GM19372 (cell line): ENCODE measurements around the gene LZTR1.
"Not testable (repeated sequence)": the region's sequence is repeated elsewhere in the genome, so short reads cannot be mapped to it uniquely, and the experiment has no call there.

Experiments
- ATAC-seq: cut with Tn5 transposase; IDR thresholded peaks from one replicate; pipeline ENCODE4 v1.9.1; 2021; ENCODE audit warnings: mild to moderate bottlenecking, low read depth, moderate library complexity; ENCODE audit not compliant: unreplicated experiment

LZTR1 gene

DNA sequence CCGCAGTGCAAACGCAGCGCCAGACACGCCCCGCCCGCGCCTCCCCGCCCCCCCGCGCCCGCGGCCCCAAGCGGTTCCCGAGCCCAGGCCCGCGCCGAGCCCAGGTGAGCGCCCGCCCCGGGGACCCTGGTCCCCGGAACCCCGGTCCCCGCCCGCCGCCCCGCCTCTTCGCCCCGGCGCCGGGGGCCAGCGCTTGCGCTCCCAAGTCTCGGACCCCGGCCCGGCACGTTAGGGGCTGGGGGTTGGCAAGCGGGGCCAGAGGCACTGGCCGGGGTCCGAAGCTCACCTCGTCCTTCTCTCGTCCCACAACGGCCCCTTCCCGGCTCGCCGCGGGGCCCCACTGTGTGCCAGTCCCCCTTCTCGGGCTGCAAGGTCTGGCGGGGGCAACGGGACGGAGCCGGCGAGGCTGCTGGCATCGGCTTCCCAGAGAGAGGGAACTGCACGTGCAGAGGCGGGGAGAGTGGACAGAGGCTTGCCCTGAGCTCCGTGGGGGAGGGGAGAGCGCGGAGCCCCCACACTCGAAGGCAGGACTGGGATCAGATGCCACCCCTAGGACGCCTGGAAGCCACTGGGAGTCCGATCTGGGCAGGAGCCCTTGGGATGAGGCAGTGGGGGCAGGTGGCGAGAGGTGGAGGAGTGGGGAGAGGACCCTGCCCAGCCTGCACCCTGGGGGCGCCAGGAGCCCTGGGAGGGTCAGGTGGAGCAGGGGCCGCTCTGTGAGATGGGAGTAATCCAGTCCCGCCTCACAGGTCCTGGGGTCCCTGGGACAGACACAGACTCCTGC, 16.8 kb upstream of the LZTR1 start:
- ATAC-seq, result no peak

DNA sequence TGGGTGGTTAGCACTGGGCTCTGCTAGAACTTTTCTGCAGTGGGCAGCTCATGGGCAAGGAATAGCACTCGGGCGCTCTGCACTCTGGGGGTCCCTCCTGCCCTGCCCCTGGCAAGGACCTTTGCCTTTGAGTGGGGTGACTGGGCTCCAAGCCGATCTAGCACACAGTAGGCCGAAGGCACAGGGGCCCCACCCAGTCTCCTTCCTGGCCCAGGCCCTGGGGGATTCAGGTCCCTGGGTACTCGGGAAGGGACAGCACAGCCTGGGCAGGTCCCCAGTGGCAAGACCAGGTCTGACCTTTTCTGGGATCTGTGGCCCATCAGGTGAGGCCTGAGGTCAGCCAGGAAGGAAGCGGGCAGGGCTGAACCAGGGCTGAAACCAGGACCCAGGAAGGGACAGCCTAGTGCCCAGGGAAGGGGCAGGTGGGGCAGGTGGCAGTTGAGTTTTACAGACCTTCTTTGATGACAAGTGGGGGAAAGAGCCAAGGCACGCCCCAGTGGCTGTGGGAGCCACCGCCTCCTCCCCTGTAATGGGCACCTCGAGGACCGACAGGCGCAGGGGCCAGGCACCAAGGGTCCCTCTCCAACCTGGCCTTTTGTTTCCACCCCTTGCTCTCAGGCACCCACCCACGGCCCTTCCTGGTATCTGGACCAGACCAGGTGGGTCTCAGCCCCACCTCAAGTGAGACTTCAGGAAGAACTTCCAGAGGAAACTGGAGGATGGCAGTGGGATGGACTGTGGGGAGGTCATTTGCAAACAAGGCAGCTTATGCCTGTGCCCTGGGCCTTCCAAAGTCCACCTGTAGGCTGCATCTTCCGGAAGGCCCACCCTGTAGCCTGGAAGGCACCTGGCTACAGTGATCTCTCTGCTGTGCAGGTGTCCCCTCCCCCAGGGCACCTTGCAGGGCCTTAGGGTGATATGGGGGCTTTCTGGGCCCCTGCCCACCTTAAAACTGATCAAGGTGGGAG, 15.9 kb upstream of the LZTR1 start:
- no peak for ATAC-seq

DNA sequence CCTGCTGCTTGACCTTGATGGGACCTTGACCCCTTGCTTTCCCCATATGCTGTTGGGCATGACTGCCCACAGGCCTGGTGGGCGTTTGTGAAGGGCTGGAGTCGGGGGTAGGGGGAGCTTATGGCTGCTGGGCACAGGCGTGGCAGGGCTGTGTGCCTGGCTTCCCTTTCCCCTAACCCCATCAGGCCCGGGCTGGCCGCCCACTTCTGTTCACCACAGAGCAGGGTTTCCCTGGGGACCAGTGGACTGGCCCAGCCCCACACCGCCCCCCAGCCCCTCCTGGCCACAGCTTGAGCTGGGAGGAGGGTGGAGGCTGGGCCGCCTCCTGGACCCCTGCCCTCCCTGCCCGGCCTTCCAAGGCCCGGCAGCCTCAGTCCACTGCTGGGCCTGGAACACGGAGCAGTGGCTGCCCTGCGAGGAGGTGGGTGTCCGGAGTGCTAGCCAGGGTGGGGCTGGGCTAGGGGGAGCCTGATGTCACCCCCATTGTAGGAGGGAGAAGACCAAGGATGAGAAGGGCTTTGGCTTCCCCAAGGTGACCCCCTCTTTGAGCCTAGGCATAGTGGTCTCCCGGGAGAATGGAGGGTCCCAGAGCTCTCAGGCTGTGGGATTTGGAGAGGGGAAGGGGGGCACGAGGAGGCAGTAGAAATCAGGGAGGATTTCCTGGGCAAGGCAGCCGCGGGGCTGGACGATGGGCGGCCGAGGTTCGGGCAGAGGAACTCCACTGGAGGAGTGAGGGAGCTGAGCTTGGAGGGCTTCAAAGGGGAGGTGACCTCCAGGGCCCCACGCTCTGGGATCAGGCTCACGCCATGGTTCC, 15.0 kb upstream of the LZTR1 start, which contains the start of gene AIFM3:
TSS of gene AIFM3 (plus strand) at position 373 of the 814 bp plus-strand sequence. CDS start 690 bp downstream, outside the sequence.
- ATAC-seq, result no peak

- no peak for ATAC-seq
These were observed 14.3 kb upstream of the LZTR1 start for GRCh38 chr22:20967697-20968211.

DNA sequence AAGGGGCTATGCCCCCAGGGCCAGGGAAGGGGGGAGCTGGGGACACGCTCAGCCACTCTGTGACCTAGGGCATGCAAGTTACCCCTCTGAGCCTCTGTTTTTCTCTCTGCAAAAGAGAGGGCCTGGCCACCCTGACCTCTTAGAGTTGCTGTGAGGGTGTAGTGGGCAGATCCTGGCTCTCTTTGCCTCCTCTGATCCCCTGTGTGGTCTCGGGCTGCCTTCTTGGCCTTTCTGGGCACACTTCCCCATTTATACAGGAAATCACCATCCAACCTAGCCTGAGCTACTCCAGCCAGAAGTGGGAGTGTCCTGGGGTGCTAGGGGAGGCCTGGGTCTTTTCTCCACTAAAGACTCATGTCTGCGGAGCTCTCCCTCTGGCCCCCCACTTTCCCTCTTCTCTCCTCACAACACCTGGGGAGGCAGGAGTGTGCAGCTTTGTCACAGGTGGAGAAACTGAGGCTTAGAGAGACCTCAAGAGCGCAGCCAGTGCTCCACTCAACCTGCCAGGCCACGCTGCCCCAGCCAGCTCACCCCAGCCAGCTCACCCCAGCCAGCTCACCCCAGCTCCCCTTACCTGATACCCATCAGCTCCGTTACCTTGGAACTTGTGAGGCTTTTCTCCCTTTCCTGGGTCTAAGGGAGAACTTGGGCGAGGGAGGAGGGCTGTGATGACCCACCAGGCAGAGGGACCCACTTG, 13.7 kb upstream of the LZTR1 start:
- no peak for ATAC-seq

DNA sequence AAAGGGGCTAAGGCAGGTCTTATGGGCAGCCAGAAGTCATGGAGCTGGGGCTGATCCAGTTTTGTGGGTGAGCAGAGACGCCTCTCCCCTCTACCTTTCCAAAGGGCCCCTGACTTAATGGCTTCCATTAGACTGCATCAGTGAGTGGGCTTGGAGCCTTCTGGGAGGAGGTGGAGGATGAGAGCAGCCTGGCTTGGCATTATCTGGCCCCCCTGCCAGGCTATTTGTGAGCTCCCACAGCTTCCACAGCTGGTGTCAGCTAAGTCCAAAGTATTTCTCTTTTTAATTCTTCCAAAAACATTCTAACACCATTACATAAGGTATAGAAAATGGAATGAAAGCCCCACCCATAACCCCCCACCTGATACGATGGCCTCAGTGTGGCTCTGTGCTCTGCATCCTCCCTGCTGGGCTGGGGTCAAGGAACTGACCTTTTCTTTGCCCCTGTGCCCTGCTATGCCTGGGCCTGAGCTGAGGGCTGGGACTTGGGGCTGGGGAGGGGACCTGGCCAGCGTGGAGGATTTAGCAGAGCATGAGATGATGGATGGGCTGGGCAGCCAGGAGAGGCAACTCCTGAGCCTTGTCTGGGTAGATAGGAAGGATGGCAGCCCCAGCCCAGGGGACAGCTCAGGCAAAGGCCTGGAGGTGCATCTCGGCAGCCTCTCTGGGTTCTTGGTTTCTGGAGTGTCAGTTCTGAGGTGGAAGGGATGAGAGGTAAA, 11.0 kb upstream of the LZTR1 start:
- ATAC-seq, result no peak

DNA sequence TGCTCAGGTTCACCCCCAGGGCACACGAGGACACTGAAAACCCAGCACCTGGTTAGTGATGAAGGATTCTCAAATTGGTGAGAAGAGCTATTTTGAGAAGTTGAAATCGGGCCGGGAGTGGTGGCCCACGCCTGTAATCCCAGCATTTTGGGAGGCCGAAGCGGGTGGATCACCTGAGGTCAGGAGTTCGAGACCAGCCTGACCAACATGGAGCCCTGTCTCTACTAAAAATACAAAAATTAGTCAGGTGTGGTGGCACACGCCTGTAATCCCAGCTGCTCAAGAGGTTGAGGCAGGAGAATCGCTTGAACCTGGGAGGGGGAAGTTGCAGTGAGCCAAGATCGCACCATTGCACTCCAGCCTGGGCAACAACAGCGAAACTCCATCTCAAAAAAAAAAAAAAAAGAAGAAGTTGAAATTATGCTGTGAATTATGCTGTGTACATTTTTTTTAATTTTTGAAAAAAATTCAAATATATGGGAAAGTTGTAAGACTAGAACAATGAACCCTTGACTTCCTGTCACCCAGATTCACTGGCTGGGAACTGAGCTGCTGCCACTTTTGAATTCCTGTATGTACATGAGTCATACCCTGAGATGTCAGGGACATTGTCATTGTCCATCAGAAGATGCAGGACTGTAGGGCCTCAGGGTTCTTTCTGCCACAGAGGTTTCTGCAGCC, 9.9 kb upstream of the LZTR1 start:
- ATAC-seq, result not testable (repeated sequence)

GRCh38 chr22:20972933-20973577, 9.0 kb upstream of the LZTR1 start:
- ATAC-seq, result no peak

DNA sequence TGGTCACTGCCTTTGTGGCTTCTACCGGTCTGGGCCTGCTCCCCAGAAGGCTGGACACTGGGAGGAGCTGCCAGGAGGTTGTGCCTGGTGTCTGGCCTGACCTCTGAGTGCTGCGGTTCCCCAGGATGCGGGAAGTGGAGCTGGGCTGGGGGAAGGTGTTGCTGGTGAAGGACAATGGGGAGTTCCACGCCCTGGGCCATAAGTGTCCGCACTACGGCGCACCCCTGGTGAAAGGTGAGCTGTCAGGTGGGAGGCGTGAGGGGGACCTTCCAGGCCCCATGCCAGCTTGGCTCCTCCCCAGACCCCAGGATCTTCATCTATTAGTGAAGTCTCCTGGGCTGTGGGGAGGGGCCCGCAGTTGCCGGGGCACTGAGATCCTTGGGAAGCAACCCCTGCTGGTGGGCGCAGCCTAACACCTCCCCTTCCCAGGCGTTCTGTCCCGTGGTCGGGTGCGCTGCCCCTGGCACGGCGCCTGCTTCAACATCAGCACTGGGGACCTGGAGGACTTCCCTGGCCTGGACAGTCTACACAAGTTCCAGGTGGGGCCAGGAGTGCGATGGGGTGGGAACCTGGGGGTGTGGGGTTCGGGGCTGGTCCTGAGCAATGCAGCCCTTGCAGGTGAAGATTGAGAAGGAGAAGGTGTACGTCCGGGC, 8.3 kb upstream of the LZTR1 start:
- no peak for ATAC-seq

DNA sequence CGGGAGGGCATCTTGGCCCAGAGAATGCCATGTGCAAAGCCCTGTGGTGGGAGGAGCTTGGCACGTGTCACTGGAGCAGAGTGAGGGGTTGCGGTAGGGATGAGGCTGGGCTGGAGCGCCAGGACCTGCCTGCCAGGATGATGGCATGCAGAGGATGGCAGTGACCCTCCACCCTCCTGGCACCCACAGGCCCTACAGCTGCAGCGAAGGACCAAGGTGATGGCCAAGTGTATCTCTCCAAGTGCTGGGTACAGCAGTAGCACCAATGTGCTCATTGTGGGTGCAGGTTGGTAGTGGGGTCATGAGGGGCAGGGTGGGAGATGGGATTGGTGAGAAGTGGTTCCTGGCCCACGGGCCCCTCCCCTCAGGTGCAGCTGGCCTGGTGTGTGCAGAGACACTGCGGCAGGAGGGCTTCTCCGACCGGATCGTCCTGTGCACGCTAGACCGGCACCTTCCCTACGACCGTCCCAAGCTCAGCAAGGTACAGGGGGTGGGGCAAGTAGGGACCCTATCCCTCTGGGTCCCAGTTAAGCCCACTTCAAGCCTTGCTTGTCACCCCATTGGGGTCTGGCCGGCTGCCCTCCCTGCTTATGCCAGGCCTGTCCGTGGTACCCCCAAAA, 7.7 kb upstream of the LZTR1 start:
- ATAC-seq, result no peak

- no peak for ATAC-seq
These were observed 6.4 kb upstream of the LZTR1 start for GRCh38 chr22:20975541-20976290.

DNA sequence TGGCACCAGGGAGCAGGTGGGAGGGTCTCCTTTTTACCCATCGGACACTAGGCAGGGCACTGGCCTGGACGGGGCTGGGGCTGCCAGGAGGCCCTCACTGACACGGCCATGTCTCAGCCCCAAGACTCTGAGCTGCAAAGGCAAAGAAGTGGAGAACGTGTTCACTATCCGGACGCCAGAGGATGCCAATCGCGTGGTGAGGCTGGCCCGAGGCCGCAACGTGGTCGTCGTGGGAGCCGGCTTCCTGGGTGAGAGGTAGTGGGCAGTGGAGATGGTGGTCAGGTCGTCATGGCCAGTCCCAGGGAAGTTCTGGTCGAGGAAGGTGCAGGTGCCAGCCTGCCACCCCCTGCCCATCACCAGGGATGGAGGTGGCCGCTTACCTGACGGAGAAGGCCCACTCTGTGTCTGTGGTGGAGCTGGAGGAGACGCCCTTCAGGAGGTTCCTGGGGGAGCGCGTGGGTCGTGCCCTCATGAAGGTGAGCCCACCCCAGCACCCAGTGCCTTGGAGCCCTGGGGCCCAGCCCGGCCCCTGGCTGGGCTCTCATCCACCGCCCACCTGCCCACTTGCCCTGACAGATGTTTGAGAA, 5.7 kb upstream of the LZTR1 start:
- ATAC-seq, result no peak

DNA sequence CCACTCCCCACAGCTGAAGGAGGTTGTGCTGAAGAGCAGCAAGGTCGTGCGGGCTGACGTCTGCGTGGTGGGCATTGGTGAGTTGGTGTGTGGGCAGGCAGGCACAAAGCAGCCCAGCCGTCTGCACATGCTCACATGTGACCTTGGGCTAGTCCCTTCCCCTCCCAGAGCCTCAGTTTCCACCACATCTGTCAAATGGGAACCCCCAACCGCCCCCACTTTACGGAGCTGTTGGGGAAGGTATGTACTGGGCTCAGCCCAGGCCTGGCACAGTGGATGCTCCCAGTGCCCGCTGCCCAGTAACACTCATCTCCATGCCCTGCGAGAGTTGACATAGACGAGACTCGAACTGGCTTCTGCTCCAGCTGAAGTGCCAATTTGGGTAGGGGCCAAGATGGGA, 5.1 kb upstream of the LZTR1 start:
- ATAC-seq, result no peak

DNA sequence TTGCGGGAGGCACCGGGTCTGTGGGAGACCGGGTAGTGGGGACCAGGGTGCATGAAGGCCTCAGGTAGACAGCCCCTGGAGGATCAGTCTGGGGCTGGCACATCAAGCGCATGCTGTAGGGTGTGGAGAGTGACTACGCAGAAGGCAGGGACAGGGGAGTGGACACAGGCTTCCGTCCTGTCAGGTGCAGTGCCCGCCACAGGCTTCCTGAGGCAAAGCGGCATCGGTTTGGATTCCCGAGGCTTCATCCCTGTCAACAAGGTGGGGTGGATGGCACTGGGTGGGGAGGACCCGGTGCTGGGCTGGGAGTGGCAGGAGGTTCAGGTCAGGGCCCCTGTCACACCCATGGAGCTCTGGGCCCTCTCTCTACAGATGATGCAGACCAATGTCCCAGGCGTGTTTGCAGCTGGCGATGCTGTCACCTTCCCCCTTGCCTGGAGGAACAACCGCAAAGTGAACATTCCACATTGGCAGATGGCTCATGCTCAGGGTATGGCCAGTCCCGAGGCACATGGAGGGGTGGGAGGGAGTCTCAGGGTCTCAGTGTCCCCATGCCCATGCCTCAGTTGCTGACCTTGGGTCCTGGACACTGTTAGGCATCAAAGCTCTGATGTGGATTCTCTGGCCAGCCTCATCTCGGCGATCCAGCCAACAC, 4.5 kb upstream of the LZTR1 start:
- no peak for ATAC-seq

DNA sequence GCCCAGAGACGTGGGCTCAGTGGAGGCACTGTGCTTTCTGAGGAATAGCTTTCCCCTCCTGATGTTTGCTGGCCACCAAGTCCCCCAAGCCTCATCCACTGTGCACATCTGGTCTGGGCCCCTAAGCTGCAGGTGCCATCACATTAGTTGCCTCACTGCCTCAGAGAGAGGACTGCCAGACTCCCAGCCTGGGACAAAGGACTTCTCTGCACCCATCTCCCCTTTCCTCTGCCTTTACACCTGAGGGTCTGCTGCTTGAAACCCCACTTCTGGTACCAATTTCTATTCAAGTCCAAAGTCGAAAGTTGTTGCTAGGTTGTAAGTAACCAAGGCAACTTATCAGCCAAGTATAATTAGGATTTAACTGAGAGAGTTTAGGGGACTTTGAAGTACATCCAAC, 3.7 kb upstream of the LZTR1 start:
- no peak for ATAC-seq
